HL-60 (cell line): ENCODE measurements around the gene SLC12A2.

Experiments used
- POLR2AphosphoS5 ChIP-seq: IDR thresholded peaks from 2 replicates; pipeline ENCODE4 v1.6.1; 2012; ENCODE audit warnings: low read depth
- TF ChIP-seq, protein P1 (sequence below): IDR thresholded peaks from one replicate; pipeline ENCODE4 v1.5.1; 2011; ENCODE audit warnings: low read length, control low read depth, inconsistent platforms; ENCODE audit not compliant: insufficient read depth

DNA sequence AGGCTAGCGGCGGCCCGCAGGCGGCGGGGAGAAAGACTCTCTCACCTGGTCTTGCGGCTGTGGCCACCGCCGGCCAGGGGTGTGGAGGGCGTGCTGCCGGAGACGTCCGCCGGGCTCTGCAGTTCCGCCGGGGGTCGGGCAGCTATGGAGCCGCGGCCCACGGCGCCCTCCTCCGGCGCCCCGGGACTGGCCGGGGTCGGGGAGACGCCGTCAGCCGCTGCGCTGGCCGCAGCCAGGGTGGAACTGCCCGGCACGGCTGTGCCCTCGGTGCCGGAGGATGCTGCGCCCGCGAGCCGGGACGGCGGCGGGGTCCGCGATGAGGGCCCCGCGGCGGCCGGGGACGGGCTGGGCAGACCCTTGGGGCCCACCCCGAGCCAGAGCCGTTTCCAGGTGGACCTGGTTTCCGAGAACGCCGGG is 253 bp downstream of the SLC12A2 start:
- TF ChIP-seq, protein P1, sequence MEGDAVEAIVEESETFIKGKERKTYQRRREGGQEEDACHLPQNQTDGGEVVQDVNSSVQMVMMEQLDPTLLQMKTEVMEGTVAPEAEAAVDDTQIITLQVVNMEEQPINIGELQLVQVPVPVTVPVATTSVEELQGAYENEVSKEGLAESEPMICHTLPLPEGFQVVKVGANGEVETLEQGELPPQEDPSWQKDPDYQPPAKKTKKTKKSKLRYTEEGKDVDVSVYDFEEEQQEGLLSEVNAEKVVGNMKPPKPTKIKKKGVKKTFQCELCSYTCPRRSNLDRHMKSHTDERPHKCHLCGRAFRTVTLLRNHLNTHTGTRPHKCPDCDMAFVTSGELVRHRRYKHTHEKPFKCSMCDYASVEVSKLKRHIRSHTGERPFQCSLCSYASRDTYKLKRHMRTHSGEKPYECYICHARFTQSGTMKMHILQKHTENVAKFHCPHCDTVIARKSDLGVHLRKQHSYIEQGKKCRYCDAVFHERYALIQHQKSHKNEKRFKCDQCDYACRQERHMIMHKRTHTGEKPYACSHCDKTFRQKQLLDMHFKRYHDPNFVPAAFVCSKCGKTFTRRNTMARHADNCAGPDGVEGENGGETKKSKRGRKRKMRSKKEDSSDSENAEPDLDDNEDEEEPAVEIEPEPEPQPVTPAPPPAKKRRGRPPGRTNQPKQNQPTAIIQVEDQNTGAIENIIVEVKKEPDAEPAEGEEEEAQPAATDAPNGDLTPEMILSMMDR = no peak
- no peak for TF ChIP-seq POLR2AphosphoS5
